Fibroblast of skin of right biceps (primary cell): Measurements from ENCODE around the gene AIP.
"Not testable (repeated sequence)": the region's sequence is repeated elsewhere in the genome, so short reads cannot be mapped to it uniquely, and the experiment has no call there.

Experiments
- DNase-seq: peaks from one replicate; pipeline ENCODE4 v3.0.0-alpha.2; 2013

Gene AIP

GRCh38 chr11:67507864-67508485 lies 25.1 kb downstream of the AIP start, which contains the start of gene CDK2AP2:
TSS of gene CDK2AP2 (minus strand) at chr11:67508162. CDS start at chr11:67508082, 80 bp downstream.
- DNase-seq, result peak; percentile 100

- peak; percentile 96 for DNase-seq
Observed at GRCh38 chr11:67508486-67509121, 25.8 kb downstream of the AIP start.

- DNase-seq, result no peak
Observed at GRCh38 chr11:67510023-67510345, 27.2 kb downstream of the AIP start.

GRCh38 chr11:67511558-67511957 lies 28.7 kb downstream of the AIP start:
- DNase-seq, result not testable (repeated sequence)

- DNase-seq, result no peak
Observed at GRCh38 chr11:67514116-67514515, 31.3 kb downstream of the AIP start.

GRCh38 chr11:67516806-67517205 lies 34.0 kb downstream of the AIP start:
- DNase-seq, result no peak

GRCh38 chr11:67517784-67518552 lies 35.1 kb downstream of the AIP start:
- no peak for DNase-seq

- DNase-seq, result no peak
Observed at GRCh38 chr11:67519726-67520125, 36.9 kb downstream of the AIP start.

- no peak for DNase-seq
Observed at GRCh38 chr11:67520856-67521824, 38.3 kb downstream of the AIP start.

- no peak for DNase-seq
Observed at GRCh38 chr11:67521924-67522323, 39.1 kb downstream of the AIP start.

GRCh38 chr11:67522338-67522737 lies 39.5 kb downstream of the AIP start:
- DNase-seq, result no peak

- DNase-seq, result no peak
Observed at GRCh38 chr11:67522844-67523555, 40.2 kb downstream of the AIP start, which contains the start of gene CABP2. TSS of gene CABP2 (minus strand) at chr11:67523446. CDS start at chr11:67523326, 120 bp downstream.

- DNase-seq, result no peak
Observed at GRCh38 chr11:67523556-67524479, 41.0 kb downstream of the AIP start.

- DNase-seq, result no peak
Observed at GRCh38 chr11:67524480-67524808, 41.6 kb downstream of the AIP start.

GRCh38 chr11:67525275-67525976 lies 42.6 kb downstream of the AIP start:
- no peak for DNase-seq

GRCh38 chr11:67528376-67528775 lies 45.5 kb downstream of the AIP start:
- no peak for DNase-seq

- DNase-seq, result no peak
Observed at GRCh38 chr11:67530282-67530592, 47.4 kb downstream of the AIP start.

- no peak for DNase-seq
Observed at GRCh38 chr11:67532889-67533288, 50.1 kb downstream of the AIP start.

- DNase-seq, result peak; percentile 10
Observed at GRCh38 chr11:67534070-67534679, 51.3 kb downstream of the AIP start.

GRCh38 chr11:67535561-67535960 lies 52.7 kb downstream of the AIP start:
- no peak for DNase-seq
